PC-3 (cell line): ENCODE measurements around the gene NEXN. TPM values are rescaled to one million over a fixed set of nuclear protein-coding genes. Genes with fewer than 3 reads are reported as not detected.

Source experiments
- ATAC-seq: fragments of 200-7000 bp; cut with Tn5 transposase; 2 replicates; pipeline ENCODE4 v1.9.1; 2020; ENCODE audit warnings: mild to moderate bottlenecking, moderate library complexity
- BruUV-seq: library from RNA; stranded (reverse); fragments of 400-500 nt; replicated peaks from 2 replicates; lab custom pipeline; 2021; lab: Mats Ljungman, UMichigan
- CTCF ChIA-PET: fragments of 300-600 bp; sonication (Branson Sonifier 250); formaldehyde crosslinking; loops from one replicate; lab custom pipeline; 2022; ENCODE audit warnings: antibody characterized with exemption; lab: Charles Lee
- POLR2A ChIA-PET: fragments of 300-600 bp; sonication (Branson Sonifier 250); formaldehyde crosslinking; loops from one replicate; lab custom pipeline; 2022; ENCODE audit warnings: antibody characterized with exemption; ENCODE audit not compliant: unreplicated experiment; lab: Charles Lee
- DNase-seq: peaks from one replicate; pipeline ENCODE4 v3.0.0-alpha.2; 2015
- H2AFZ ChIP-seq: fragments of 300-600 bp; sonication (generic); 2 replicates; pipeline ENCODE4 v1.6.0; 2016; ENCODE audit warnings: antibody characterized with exemption, low read length
- H3F3A ChIP-seq: fragments of 300-600 bp; sonication (generic); one replicate; pipeline ENCODE4 v1.6.0; 2017; ENCODE audit warnings: antibody characterized with exemption, low read length, control low read depth, mild to moderate bottlenecking; ENCODE audit not compliant: unreplicated experiment
- H3K27ac ChIP-seq: fragments of 300-600 bp; sonication (generic); 2 replicates; pipeline ENCODE4 v1.5.1; 2016; ENCODE audit warnings: mild to moderate bottlenecking, low read length
- H3K27me3 ChIP-seq: fragments of 300-600 bp; sonication (generic); 2 replicates; pipeline ENCODE4 v1.6.1; 2016; ENCODE audit warnings: low read length, mixed read lengths
- H3K36me3 ChIP-seq: fragments of 300-600 bp; sonication (generic); 2 replicates; pipeline ENCODE4 v1.6.1; 2016; ENCODE audit warnings: low read depth, mixed run types, low read length, mixed read lengths
- H3K4me1 ChIP-seq: fragments of 300-600 bp; sonication (generic); 2 replicates; pipeline ENCODE4 v1.5.1; 2016; ENCODE audit warnings: low read length; ENCODE audit not compliant: insufficient read depth
- H3K4me2 ChIP-seq: fragments of 300-600 bp; sonication (generic); 2 replicates; pipeline ENCODE4 v1.6.0; 2016; ENCODE audit warnings: low read length
- H3K4me3 ChIP-seq: fragments of 300-600 bp; sonication (generic); 2 replicates; pipeline ENCODE4 v1.5.1; 2016; ENCODE audit warnings: mild to moderate bottlenecking, low read length, mixed read lengths
- H3K79me2 ChIP-seq: fragments of 300-600 bp; sonication (generic); 2 replicates; pipeline ENCODE4 v1.6.1; 2017; ENCODE audit warnings: low read length, mixed read lengths
- H3K9ac ChIP-seq: fragments of 300-600 bp; sonication (generic); 2 replicates; pipeline ENCODE4 v1.6.0; 2016; ENCODE audit warnings: mild to moderate bottlenecking, low read length
- H3K9me2 ChIP-seq: fragments of 300-600 bp; sonication (generic); replicated peaks from 2 replicates; pipeline ENCODE4 v1.6.1; 2016; ENCODE audit warnings: mixed run types, low read length, mixed read lengths
- H3K9me3 ChIP-seq: fragments of 300-600 bp; sonication (generic); 2 replicates; pipeline ENCODE4 v1.6.1; 2016; ENCODE audit warnings: low read length, mixed read lengths
- H4K20me1 ChIP-seq: fragments of 300-600 bp; sonication (generic); 2 replicates; pipeline ENCODE4 v1.6.1; 2016; ENCODE audit warnings: low read length, mixed read lengths
- CTCF ChIP-seq: fragments of 300-600 bp; sonication (generic); conservative IDR thresholded peaks from 2 replicates; pipeline ENCODE4 v1.5.1; 2017; ENCODE audit warnings: antibody characterized with exemption, low read depth, mild to moderate bottlenecking, low read length
- EZH2 ChIP-seq: fragments of 300-600 bp; sonication (generic); IDR thresholded peaks from one replicate; pipeline ENCODE4 v1.6.1; 2017; ENCODE audit warnings: antibody characterized with exemption, mild to moderate bottlenecking, low read length; ENCODE audit not compliant: unreplicated experiment
- EZH2phosphoT487 ChIP-seq: fragments of 300-600 bp; sonication (generic); IDR thresholded peaks from 2 replicates; pipeline ENCODE4 v1.6.1; 2018; ENCODE audit warnings: mild to moderate bottlenecking, antibody characterized with exemption, low read length, borderline replicate concordance
- intact Hi-C: fragments of 100-400 bp; cut with micrococcal nuclease; formaldehyde crosslinking; loops from 2 replicates; pipeline ENCODE4 v1.9.0; 2023
- total RNA-seq: library from RNA; depleted of rRNA; stranded (reverse); fragments of >200 nt; gene quantifications from 2 replicates; pipeline ENCODE4 v1.2.3, GENCODE V29; 2014

The NEXN gene
- total RNA-seq, 1 experiment from 2014 or later: 3.5 TPM

GRCh38 chr1:77970192-77970591 lies 81.8 kb downstream of the NEXN start:
- Histone ChIP-seq H4K20me1 (peaks cover 82% of the 10 kb centered on the region), H3K27ac (no peak overlapping the region), H3K9me3 (no peaks in the 10 kb centered on the region), H3K4me2 (no peak overlapping the region), H3F3A (no peaks in the 10 kb centered on the region), H3K4me1 (peaks cover 17% of the 10 kb centered on the region), H3K27me3 (no peaks in the 10 kb centered on the region), H3K36me3 (peaks cover 69% of the 10 kb centered on the region), H3K9ac (no peak overlapping the region), H3K4me3 (no peak overlapping the region), H3K9me2 (no peaks in the 10 kb centered on the region), H3K79me2 (peaks cover 92% of the 10 kb centered on the region), H2AFZ (no peak overlapping the region)
- ATAC-seq (no peak), DNase-seq (no peak)
- TF ChIP-seq EZH2 (no peak), CTCF (no peak), EZH2phosphoT487 (no peak)
- POLR2A ChIA-PET: no interaction called here
- intact Hi-C loops: no loop called here
- no TSS peak for BruUV-seq
- CTCF ChIA-PET: no interaction called here

DNA sequence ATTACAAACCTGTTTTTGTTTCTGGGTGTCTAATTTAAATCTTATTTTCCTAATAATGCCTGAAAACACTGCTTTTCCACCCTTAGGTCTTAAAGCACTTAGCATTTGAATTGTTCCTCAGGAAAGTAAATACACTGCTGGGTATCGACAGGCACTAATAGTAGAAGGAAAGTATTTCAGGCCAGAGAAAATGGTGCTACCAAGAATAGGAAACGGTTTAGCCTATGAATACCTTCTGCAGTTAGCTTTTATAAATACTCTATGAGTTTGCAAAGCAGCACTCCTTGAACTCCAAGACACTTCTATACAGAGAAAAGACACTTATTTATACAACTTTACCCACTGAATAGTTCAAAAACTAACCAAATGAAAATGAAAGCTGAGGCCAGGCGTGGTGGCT lies 83.7 kb downstream of the NEXN start:
- Histone ChIP-seq H3K4me3 (no peak overlapping the region), H3K27ac (no peak overlapping the region), H3K4me2 (no peak overlapping the region), H2AFZ (no peak overlapping the region), H4K20me1 (peaks cover 90% of the 10 kb centered on the region), H3K36me3 (peaks cover 56% of the 10 kb centered on the region), H3K4me1 (peaks cover 21% of the 10 kb centered on the region; the same call in 1 of the 2 replicates), H3K9me2 (no peaks in the 10 kb centered on the region), H3K9me3 (no peaks in the 10 kb centered on the region), H3K79me2 (peaks cover 98% of the 10 kb centered on the region), H3F3A (no peaks in the 10 kb centered on the region), H3K27me3 (no peaks in the 10 kb centered on the region), H3K9ac (no peak overlapping the region)
- no TSS peak for BruUV-seq
- DNase-seq (no peak), ATAC-seq (no peak)
- ChIA-PET CTCF (no interaction called here), POLR2A (no interaction called here)
- intact Hi-C loops: no loop called here
- TF ChIP-seq EZH2phosphoT487 (no peak), EZH2 (no peak), CTCF (no peak)

GRCh38 chr1:77975386-77975785 lies 87.0 kb downstream of the NEXN start:
- CTCF ChIA-PET: interaction anchor here (0.6 to 0.8 kb wide), 5 partner anchors 55 to 311 kb away, joined by 3 to 9 read pairs (median 3); no protein-coding TSS in a partner anchor
- peaks cover 75% of the 10 kb centered on the region for H4K20me1 ChIP-seq
- peak; percentile 52 for DNase-seq
- peak overlapping the region; percentile 88 for H3K4me2 ChIP-seq
- 0 out of 2 replicates have a peak, but pooled peaks have one; percentile 8 for ATAC-seq
- intact Hi-C loops: loop anchor here (5.0 kb wide), 1 partner anchor 193 kb away; no protein-coding TSS in a partner anchor
- TF ChIP-seq EZH2 (no peak), CTCF (no peak), EZH2phosphoT487 (no peak)
- H3K27me3 ChIP-seq: no peaks in the 10 kb centered on the region
- H3K9me2 ChIP-seq: no peaks in the 10 kb centered on the region
- H3K36me3 ChIP-seq: peaks cover 31% of the 10 kb centered on the region
- H3K27ac ChIP-seq: peak overlapping the region; percentile 4
- H3F3A ChIP-seq: no peaks in the 10 kb centered on the region
- peaks cover 98% of the 10 kb centered on the region for H3K79me2 ChIP-seq
- peaks cover 25% of the 10 kb centered on the region for H3K4me1 ChIP-seq
- H2AFZ ChIP-seq: no peak overlapping the region
- peak overlapping the region; percentile 99; the same call in 1 of the 2 replicates for H3K9ac ChIP-seq
- no peaks in the 10 kb centered on the region for H3K9me3 ChIP-seq
- BruUV-seq: no TSS peak
- peak overlapping the region; percentile 94 for H3K4me3 ChIP-seq
- POLR2A ChIA-PET: interaction anchor here (0.6 to 0.7 kb wide), 4 partner anchors 9 to 192 kb away, joined by 3 to 10 read pairs (median 4); partner anchors contain the start of gene DNAJB4
